K562 (cell line): Measurements from ENCODE around the gene SHROOM3. TPM values are rescaled to one million over a fixed set of nuclear protein-coding genes. Genes with fewer than 3 reads are reported as not detected.

ENCODE experiments used
- ATAC-seq: fragments of 200-7000 bp; cut with Tn5 transposase; 3 replicates; pipeline ENCODE4 v1.9.1; 2020; ENCODE audit warnings: moderate library complexity
- BruUV-seq: library from RNA; stranded (reverse); fragments of 400-500 nt; replicated peaks from 2 replicates; lab custom pipeline; 2021; lab: Mats Ljungman, UMichigan
- CTCF ChIA-PET: fragments of 300-600 bp; formaldehyde crosslinking; extraction: SDS; loops from one replicate; lab custom pipeline; 2021; ENCODE audit warnings: low intra/inter-chr PET ratio; lab: Yijun Ruan, JAX
- POLR2A ChIA-PET: fragments of 300-600, 350-650 bp; sonication (Branson Sonifier 250); formaldehyde crosslinking; extraction: SDS; loops from one replicate; lab custom pipeline; 2021; ENCODE audit warnings: antibody characterized with exemption, inconsistent platforms; lab: Yijun Ruan, JAX
- DNase-seq, 4 experiments: peaks; one replicate each; pipeline versions ENCODE4 v3.0.0 to v3.0.0-alpha.2; 2011 to 2018; ENCODE audit warnings: low spot score in 3 of 4, mixed read lengths in 3 of 4; ENCODE audit errors: extremely low read depth in 1 of 4
- FAIRE-seq: peaks from 2 replicates; lab custom pipeline; 2011; peaks lifted over from hg19 to GRCh38; lab: Jason Lieb, UNC
- H2AFZ ChIP-seq: 2 replicates; pipeline ENCODE4 v1.6.0; 2011; ENCODE audit warnings: low read depth, low read length, control low read depth, inconsistent platforms
- H3K27ac ChIP-seq: fragments of 200-600 bp; 3 replicates; pipeline ENCODE4 v1.8.0; 2011; ENCODE audit warnings: low read depth, mild to moderate bottlenecking, control low read depth, inconsistent platforms, low read length, moderate library complexity, mixed read lengths; ENCODE audit errors: extremely low read depth
- H3K27me3 ChIP-seq, 2 experiments: fragments of 300-600 bp in 1 of 2; 2 replicates in 1 of 2; 3 replicates in 1 of 2; pipeline versions ENCODE4 v1.6.0 to v1.8.0; 2011; ENCODE audit warnings: inconsistent platforms in 2 of 2, low read length in 2 of 2, mild to moderate bottlenecking in 1 of 2, mixed read lengths in 1 of 2, moderate library complexity in 1 of 2; ENCODE audit not compliant: control insufficient read depth in 2 of 2, insufficient read depth in 2 of 2
- H3K36me3 ChIP-seq: fragments of 300-600 bp; 3 replicates; pipeline ENCODE4 v1.8.0; 2011; ENCODE audit warnings: mild to moderate bottlenecking, low read length, inconsistent platforms; ENCODE audit not compliant: control insufficient read depth, insufficient read depth
- H3K4me1 ChIP-seq, 2 experiments: fragments of 200-600 bp in 1 of 2; replicated peaks in 1 of 2; 2 replicates in 1 of 2; 3 replicates in 1 of 2; pipeline versions ENCODE4 v1.5.1 to v1.8.0; 2011; ENCODE audit warnings: inconsistent platforms in 2 of 2, low read length in 2 of 2, mild to moderate bottlenecking in 1 of 2, mixed read lengths in 1 of 2, moderate library complexity in 1 of 2; ENCODE audit not compliant: control insufficient read depth in 2 of 2, insufficient read depth in 2 of 2
- H3K4me2 ChIP-seq: 2 replicates; pipeline ENCODE4 v1.6.1; 2011; ENCODE audit warnings: low read length, control low read depth, inconsistent platforms, mixed read lengths; ENCODE audit not compliant: insufficient read depth
- H3K4me3 ChIP-seq: fragments of 200-600 bp; sonication (generic), shearing (Covaris generic); 2 replicates; pipeline ENCODE4 v1.5.1; 2016; ENCODE audit warnings: control low read depth, inconsistent platforms
- H3K79me2 ChIP-seq: fragments of 200-600 bp; 3 replicates; pipeline ENCODE4 v1.8.0; 2011; ENCODE audit warnings: low read length, inconsistent platforms; ENCODE audit not compliant: control insufficient read depth, insufficient read depth
- H3K9ac ChIP-seq, 2 experiments: 2 replicates each; pipeline versions ENCODE4 v1.6.0 to v1.6.1; 2011; ENCODE audit warnings: low read depth in 2 of 2, low read length in 2 of 2, control low read depth in 1 of 2, inconsistent platforms in 1 of 2, mild to moderate bottlenecking in 1 of 2, mixed read lengths in 1 of 2; ENCODE audit not compliant: insufficient read depth in 1 of 2
- H3K9me1 ChIP-seq: one replicate; pipeline ENCODE4 v1.6.0; 2011; ENCODE audit warnings: inconsistent platforms, mild to moderate bottlenecking, low read length, moderate library complexity; ENCODE audit not compliant: control insufficient read depth, insufficient read depth
- H3K9me3 ChIP-seq: replicated peaks from 2 replicates; pipeline ENCODE4 v1.5.1; 2011; ENCODE audit warnings: low read depth, low read length, inconsistent platforms; ENCODE audit not compliant: control insufficient read depth, insufficient read depth
- H4K20me1 ChIP-seq: replicated peaks from 2 replicates; pipeline ENCODE4 v1.6.1; 2011; ENCODE audit warnings: low read length, inconsistent platforms, mixed read lengths; ENCODE audit not compliant: control insufficient read depth, insufficient read depth
- BRD4 ChIP-seq: fragments of 200-600 bp; sonication (generic); IDR thresholded peaks from 2 replicates; pipeline ENCODE4 v1.6.1; 2017; ENCODE audit warnings: inconsistent platforms
- CREB5 ChIP-seq: fragments of 250-450 bp; sonication (Bioruptor Pico); IDR thresholded peaks from 2 replicates; pipeline ENCODE4 v1.5.0; 2020; ENCODE audit warnings: mild to moderate bottlenecking
- EGR1 ChIP-seq: fragments of 450-650 bp; conservative IDR thresholded peaks from 2 replicates; pipeline ENCODE4 v1.6.1; 2017; ENCODE audit warnings: mild to moderate bottlenecking
- EHMT2 ChIP-seq: fragments of 450-650 bp; IDR thresholded peaks from 2 replicates; pipeline ENCODE4 v1.6.1; 2018; ENCODE audit warnings: antibody characterized with exemption
- ELF1 ChIP-seq: fragments of 200-800 bp; sonication (Bioruptor generic); IDR thresholded peaks from 2 replicates; pipeline ENCODE4 v1.6.1; 2016; ENCODE audit warnings: missing genetic modification characterization, missing compliant biosample characterization
- FUS ChIP-seq: fragments of 200-400 bp; formaldehyde crosslinking; optimal IDR thresholded peaks from 2 replicates; pipeline ENCODE3; 2017; ENCODE audit warnings: low read depth, low read length
- HINFP ChIP-seq: fragments of 450-650 bp; conservative IDR thresholded peaks from 2 replicates; pipeline ENCODE4 v1.6.1; 2016; ENCODE audit warnings: missing genetic modification characterization, low read depth, mild to moderate bottlenecking, control low read depth, missing compliant biosample characterization
- HIVEP1 ChIP-seq: fragments of 250-450 bp; sonication (Bioruptor Pico); IDR thresholded peaks from 2 replicates; pipeline ENCODE4 v1.4.0; 2020; ENCODE audit warnings: mild to moderate bottlenecking
- HMGXB4 ChIP-seq: sonication (generic); formaldehyde crosslinking; IDR thresholded peaks from 2 replicates; pipeline ENCODE4 v1.8.1; 2023; ENCODE audit warnings: mild to moderate bottlenecking, missing genetic modification reagents
- SIN3B ChIP-seq: fragments of 450-650 bp; IDR thresholded peaks from 2 replicates; pipeline ENCODE4 v1.6.1; 2017; ENCODE audit warnings: low read depth, mild to moderate bottlenecking, moderate library complexity
- ZBTB8A ChIP-seq: fragments of 450-650 bp; IDR thresholded peaks from 2 replicates; pipeline ENCODE4 v1.6.1; 2018; ENCODE audit warnings: mild to moderate bottlenecking, moderate library complexity; ENCODE audit not compliant: partially characterized antibody
- ZNF253 ChIP-seq: fragments of 250-450 bp; sonication (Bioruptor Pico); conservative IDR thresholded peaks from 2 replicates; pipeline ENCODE4 v1.6.1; 2021; ENCODE audit warnings: mild to moderate bottlenecking
- ZNF408 ChIP-seq: fragments of 250-450 bp; sonication (Bioruptor Pico); IDR thresholded peaks from 2 replicates; pipeline ENCODE4 v1.4.0; 2020; ENCODE audit warnings: low read depth, mild to moderate bottlenecking, moderate library complexity
- WGBS: fragments of 100-300 bp; shearing (Covaris generic); methylation state at CpG from one replicate; pipeline ENCODE4 v1.1.6; 2016; ENCODE audit warnings: low coverage, mixed read lengths; ENCODE audit not compliant: insufficient coverage; ENCODE audit errors: missing lambda C conversion rate; 5-methylcytosine and 5-hydroxymethylcytosine counted together
- in situ Hi-C: fragments of 300-500 bp; cut with MboI; formaldehyde crosslinking; loops from 4 replicates; pipeline ENCODE4 v1.15.0; 2018; ENCODE audit warnings: inconsistent platforms, mixed read lengths
- intact Hi-C: fragments of 100-400 bp; cut with micrococcal nuclease; formaldehyde crosslinking; loops from 2 replicates; pipeline ENCODE4 v1.14.2; 2022
- polyA plus RNA-seq, 8 experiments: library from polyadenylated mRNA; depleted of rRNA in 4 of 8; stranded (reverse) in 5 of 8; unstranded in 3 of 8; fragments of >200 nt; fragmentation: Nextera tagmentation in 2 of 8; fragmentation: Illumina TruSeq in 1 of 8; extraction: Ambion mirVana in 2 of 8; extraction: Trizol in 1 of 8; gene quantifications; 2 replicates each; pipeline versions ENCODE4 v1.2.1 to v1.2.3, GENCODE V29; 2011 to 2014; ENCODE audit warnings: inconsistent platforms in 1 of 8, missing spikeins in 1 of 8
- total RNA-seq, 7 experiments: library from RNA; depleted of rRNA in 6 of 7; stranded (reverse); fragments of >200 nt in 6 of 7; fragmentation: Illumina TruSeq in 2 of 7; extraction: Trizol in 2 of 7; gene quantifications; 2 replicates each; pipeline versions ENCODE4 v1.2.1 to v1.2.3, GENCODE V29; 2011 to 2021; ENCODE audit warnings: low replicate concordance in 1 of 7

Gene SHROOM3
- total and polyA plus RNA-seq, 9 of the 15 experiments (the other 6 are each of a cell fraction or from before 2014, with no cell fraction given) = 0.01 to 0.07 TPM; not detected in 7

GRCh38 chr4:76449362-76449767, 14.3 kb downstream of the SHROOM3 start:
- ATAC-seq (no peak), DNase-seq (no peak), FAIRE-seq (no peak)
- WGBS = 0% methylated on average over 3 of the region's 3 CpGs
- no peaks in the 10 kb centered on the region for H3K9me3 ChIP-seq
- no peak overlapping the region for H3K27ac ChIP-seq
- no TSS peak for BruUV-seq
- intact Hi-C loops (no loop called here), in situ Hi-C loops (no loop called here)
- no peak overlapping the region for H3K4me2 ChIP-seq
- no peak overlapping the region for H3K4me3 ChIP-seq
- POLR2A ChIA-PET = no interaction called here
- peaks cover 0 to 7% of the 10 kb centered on the region in 2 experiments; a peak in 2 of 5 replicates for H3K27me3 ChIP-seq
- no peak overlapping the region for H2AFZ ChIP-seq
- H4K20me1 ChIP-seq = no peaks in the 10 kb centered on the region
- CTCF ChIA-PET = no interaction called here
- no peaks in the 10 kb centered on the region for H3K36me3 ChIP-seq
- H3K9me1 ChIP-seq = no peaks in the 10 kb centered on the region
- TF ChIP-seq FUS = no peak
- TF ChIP-seq HMGXB4 (CRISPR knock-in tag) = no peak
- TF ChIP-seq ZNF408 (CRISPR knock-in tag) = no peak
- no peak for TF ChIP-seq EHMT2
- no peaks in the 10 kb centered on the region for H3K4me1 ChIP-seq
- H3K79me2 ChIP-seq = no peaks in the 10 kb centered on the region
- no peak overlapping the region for H3K9ac ChIP-seq

- BruUV-seq = no TSS peak
- Histone ChIP-seq H3K9ac (no peak overlapping the region), H3K4me3 (no peak overlapping the region), H3K9me3 (no peaks in the 10 kb centered on the region), H3K79me2 (no peaks in the 10 kb centered on the region), H3K36me3 (no peaks in the 10 kb centered on the region), H3K4me2 (no peak overlapping the region), H2AFZ (no peak overlapping the region), H3K4me1 (no peaks in the 10 kb centered on the region), H4K20me1 (no peaks in the 10 kb centered on the region), H3K27ac (no peak overlapping the region), H3K27me3 (peaks cover 0 to 7% of the 10 kb centered on the region in 2 experiments; a peak in 2 of 5 replicates), H3K9me1 (no peaks in the 10 kb centered on the region)
- FAIRE-seq (no peak), ATAC-seq (no peak), DNase-seq (no peak)
- in situ Hi-C loops = no loop called here
- intact Hi-C loops = no loop called here
- ChIA-PET CTCF (no interaction called here), POLR2A (no interaction called here)
- 0% methylated on average over 2 of the region's 2 CpGs for WGBS
- no peak for TF ChIP-seq BRD4
- TF ChIP-seq ZBTB8A = no peak
- TF ChIP-seq ZNF253 = no peak
- TF ChIP-seq HINFP (tag) = no peak
- no peak for TF ChIP-seq ELF1
- no peak for TF ChIP-seq CREB5
- TF ChIP-seq HIVEP1 (CRISPR knock-in tag) = no peak
- TF ChIP-seq EGR1 = no peak
- no peak for TF ChIP-seq SIN3B
Measured at GRCh38 chr4:76449833-76450232, 14.8 kb downstream of the SHROOM3 start.
